Sciatic nerve (tissue), 2 donors: ENCODE data around the gene ORM2. TPM values are rescaled to one million over a fixed set of nuclear protein-coding genes. Genes with fewer than 3 reads are reported as not detected.
A peak's percentile ranks its signal among the peaks of the same experiment; 100 is the strongest.
"Not testable (repeated sequence)": the region's sequence is repeated elsewhere in the genome, so short reads cannot be mapped to it uniquely, and the experiment has no call there.

Source experiments
- ATAC-seq: fragments of 200-7000 bp; cut with Tn5 transposase; one replicate; pipeline ENCODE4 v1.9.1; 2020; ENCODE audit warnings: mild to moderate bottlenecking, moderate library complexity
- DNase-seq: peaks from one replicate; pipeline ENCODE4 v3.0.0-alpha.2; 2020; ENCODE audit warnings: low spot score
- intact Hi-C: fragments of 100-400 bp; cut with DNase I; formaldehyde crosslinking; loops from one replicate; pipeline ENCODE4 v1.14.2; 2022
- total RNA-seq: library from RNA; stranded (reverse); fragmentation: NEBNext Ultra II Directional; extraction: Animal tissue kit (Norgen Biotek cat#: 25700); gene quantifications from one replicate; pipeline ENCODE4 v1.2.1, GENCODE V29; 2021
- donor health status: DM: no; HTN: no; CAD: no.
- donor health status: DM: no; HTN: no; CAD: no.

ORM2 gene
- total RNA-seq: not detected

DNA sequence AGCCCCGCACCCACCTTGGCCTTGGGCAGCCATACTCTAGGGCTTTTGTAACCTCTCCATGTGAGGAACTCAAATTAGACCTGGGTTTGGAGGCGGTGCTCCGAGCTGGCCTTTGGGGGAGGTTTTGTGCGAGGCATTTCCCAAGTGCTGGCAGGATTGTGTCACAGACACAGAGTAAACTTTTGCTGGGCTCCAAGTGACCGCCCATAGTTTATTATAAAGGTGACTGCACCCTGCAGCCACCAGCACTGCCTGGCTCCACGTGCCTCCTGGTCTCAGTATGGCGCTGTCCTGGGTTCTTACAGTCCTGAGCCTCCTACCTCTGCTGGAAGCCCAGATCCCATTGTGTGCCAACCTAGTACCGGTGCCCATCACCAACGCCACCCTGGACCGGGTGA, at the start of gene ORM2:
TSS of gene ORM2 (plus strand) at position 245 of the 398 bp plus-strand sequence. CDS start at position 281, 36 bp downstream.
- ATAC-seq, DNase-seq, intact Hi-C loops: not testable (repeated sequence)

DNA sequence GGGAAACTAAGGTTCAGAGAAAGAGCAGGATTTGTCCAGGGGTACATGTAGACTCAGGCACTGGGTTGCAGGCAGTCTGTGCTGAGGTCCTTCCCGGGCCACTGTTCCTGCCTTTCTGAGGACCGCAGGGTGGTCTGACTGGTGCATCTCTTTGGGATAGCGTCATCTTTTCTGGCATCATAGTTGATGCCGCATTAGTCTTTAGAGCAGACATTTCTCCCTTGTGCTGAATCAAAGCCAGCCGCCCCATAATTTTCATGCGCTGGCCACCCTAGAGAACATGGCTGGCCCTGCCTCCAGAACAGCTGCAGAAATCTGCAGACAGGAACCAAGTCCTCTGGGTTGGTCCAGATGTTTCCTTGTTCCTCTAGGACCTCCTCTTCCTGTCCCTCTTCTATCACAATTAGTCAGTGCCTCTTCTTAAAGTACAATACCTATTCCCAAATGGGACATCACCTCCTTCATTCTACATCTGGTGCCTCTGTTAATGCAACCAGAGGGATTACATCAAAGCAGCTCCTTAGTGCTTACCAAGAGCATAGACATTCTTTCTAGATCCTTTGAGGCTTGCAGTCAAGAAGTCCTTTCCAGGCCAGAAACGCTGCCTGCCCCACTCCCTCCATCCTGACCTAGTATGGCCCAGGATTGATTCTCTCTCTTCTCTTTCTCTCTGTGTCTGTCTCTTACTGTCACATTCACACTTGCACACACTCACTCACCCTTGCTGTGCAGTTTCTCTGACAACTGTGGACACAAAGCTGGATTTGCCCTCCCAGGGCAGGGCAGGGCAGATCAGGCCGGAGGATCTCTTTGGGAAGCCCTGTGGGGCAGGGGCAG, 48.8 kb upstream of the ORM2 start:
- intact Hi-C loops: no loop called here
- DNase-seq: peak; percentile 32
- ATAC-seq: no peak

DNA sequence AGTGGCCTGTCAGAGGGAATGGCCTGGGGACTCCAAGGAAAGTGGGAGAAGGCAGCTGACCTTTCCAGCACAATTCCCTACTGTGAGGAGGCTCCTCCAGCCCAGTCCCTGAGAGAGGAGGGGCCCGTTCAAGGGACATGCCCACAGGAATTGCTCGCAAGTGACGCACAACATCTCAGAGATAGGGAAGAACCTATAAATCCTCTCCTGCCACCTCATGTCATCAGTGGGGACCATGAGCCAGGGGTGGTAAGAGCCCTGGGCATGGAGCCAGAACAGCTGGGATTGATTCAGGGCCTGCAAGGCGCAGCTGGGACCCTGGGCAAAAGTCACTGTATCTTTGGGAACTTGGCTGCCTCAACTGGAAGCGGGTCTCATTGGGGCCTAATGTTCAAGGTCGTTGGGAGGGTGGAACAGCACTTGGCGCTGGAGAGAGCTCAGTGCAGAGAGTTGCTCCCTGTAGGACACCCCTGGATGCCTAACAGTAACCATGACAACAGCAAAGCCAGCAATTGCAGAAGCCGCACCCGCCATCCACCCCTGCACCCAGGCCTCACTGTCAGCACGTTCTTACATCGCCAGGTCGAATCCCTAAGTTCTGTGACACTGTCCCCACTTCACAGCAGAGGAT, 48.1 kb upstream of the ORM2 start:
- intact Hi-C loops: no loop called here
- ATAC-seq (peak; percentile 77), DNase-seq (peak; percentile 64)

DNA sequence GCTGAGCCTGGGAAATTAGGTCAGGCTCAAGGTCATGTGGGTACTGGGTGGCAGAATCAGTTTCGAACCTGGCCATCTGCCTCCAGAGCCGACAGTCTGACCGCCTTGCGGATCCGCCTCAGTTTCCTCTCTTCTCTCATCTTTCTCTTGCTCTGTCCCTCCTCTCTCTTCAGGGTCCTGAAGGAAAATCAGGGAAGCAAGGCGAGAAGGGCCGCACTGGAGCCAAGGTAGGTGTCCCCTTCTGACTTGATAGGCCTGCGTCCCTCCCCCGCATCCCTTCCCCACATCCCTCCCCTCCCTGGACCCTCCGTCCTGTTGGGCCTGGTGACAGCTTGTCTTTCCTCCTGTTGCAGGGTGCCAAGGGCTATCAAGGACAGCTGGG, 47.6 kb upstream of the ORM2 start:
- ATAC-seq (no peak), DNase-seq (peak; percentile 36)
- intact Hi-C loops: no loop called here

DNA sequence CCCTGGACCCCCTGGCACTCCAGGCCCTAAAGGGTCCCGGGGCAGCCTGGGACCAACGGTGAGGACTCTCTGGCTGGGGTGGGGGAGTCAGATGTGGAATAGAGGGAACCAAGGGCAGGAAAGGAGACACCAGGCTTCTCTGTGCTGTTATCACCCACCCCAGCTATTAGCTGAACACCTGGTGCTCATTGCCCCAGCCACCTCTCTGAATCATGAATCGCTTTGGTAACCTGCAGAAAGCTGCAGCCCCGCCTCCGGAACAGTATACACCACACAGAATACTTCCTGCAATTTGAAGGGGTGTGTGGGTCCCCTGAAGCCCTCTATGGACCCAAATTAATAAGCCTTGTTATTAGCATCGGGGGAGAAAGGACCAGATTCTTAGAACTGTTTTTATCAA, 47.2 kb upstream of the ORM2 start:
- DNase-seq (peak; percentile 36), ATAC-seq (no peak)
- intact Hi-C loops: no loop called here

DNA sequence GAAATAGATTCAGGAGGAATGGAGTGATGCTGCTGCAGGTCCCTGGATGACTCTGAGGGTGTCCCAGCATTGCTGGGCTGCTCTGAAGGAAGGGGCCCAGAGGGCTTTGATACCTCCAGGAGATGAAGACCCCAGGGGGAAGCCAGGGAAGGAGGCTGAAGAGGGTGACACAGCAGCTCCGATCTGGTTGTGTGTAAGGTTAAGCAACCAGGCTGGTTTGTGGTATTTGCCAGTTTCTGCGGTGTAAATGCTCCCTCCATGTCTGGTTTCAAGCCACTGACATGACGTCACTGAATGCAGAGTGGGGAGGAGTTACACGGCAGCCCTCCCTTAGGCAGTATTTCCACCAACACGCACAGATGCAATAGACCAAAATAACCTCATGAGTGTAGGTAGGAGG, 46.7 kb upstream of the ORM2 start:
- ATAC-seq (no peak), DNase-seq (peak; percentile 34)
- intact Hi-C loops: no loop called here

DNA sequence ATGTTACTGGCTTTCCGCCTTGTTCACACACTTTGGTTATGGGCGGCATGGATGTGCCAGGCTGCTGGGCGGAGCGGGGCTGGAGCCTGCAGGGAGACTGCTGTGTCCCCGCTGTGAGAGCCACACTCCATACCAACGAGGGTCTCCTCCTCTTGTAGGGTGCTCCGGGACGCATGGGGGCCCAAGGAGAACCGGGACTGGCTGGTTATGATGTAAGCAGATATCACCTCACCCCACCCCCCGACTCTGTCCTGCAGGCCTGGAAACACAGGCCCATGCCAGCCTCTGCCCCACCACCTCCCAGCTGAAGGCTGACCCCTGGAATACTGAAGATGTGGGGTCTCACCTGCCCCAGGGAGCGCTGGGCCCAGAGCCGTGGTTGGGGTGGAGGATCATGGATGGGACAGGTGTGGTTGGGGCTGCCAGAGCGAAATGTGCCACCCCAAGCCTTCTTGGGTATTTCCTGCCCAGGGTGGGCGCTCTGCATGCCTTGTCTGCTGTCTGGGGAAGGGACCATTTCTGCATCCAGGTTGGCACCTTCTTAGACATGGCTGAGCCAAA, 46.0 kb upstream of the ORM2 start:
- ATAC-seq (no peak), DNase-seq (peak; percentile 36)
- intact Hi-C loops: no loop called here

DNA sequence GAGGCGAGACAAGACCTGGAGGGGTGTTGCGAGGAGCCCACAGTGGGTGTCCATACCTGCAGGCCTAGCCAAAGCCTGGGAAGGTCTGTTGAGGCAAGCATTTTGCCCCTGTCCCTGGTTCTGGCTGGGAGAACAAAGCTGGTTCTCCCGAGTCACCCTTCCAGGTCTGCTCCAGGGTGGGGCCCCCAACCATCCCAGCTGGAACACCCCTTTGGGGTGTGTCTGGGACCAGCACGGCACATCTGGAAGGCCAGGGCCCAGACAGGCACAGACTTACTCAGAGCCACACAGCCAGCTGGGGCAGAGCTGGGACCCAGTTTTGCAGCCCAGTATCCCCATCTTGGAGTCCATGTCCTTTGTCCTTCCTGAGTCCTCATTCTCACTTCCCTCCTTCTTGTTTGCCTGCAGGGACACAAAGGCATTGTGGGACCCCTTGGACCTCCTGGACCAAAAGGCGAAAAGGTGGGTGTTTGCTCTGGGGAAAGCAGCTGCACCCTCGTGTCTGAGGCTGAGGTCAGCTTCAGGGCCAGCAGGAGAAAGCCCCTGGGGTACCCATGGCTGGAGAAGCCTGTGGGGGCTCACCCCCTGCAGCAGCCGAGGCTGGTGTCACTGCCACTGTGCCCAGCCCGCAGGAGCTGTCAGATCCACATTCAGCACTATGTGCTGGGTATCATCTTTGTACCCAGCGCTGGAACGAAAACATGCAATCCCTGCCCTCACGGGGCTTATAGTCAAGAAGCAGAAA, 45.2 kb upstream of the ORM2 start:
- intact Hi-C loops: loop anchor here (5.0 kb wide), 1 partner anchor 132 kb away; no protein-coding TSS in a partner anchor
- no peak for ATAC-seq
- DNase-seq: peak; percentile 45

DNA sequence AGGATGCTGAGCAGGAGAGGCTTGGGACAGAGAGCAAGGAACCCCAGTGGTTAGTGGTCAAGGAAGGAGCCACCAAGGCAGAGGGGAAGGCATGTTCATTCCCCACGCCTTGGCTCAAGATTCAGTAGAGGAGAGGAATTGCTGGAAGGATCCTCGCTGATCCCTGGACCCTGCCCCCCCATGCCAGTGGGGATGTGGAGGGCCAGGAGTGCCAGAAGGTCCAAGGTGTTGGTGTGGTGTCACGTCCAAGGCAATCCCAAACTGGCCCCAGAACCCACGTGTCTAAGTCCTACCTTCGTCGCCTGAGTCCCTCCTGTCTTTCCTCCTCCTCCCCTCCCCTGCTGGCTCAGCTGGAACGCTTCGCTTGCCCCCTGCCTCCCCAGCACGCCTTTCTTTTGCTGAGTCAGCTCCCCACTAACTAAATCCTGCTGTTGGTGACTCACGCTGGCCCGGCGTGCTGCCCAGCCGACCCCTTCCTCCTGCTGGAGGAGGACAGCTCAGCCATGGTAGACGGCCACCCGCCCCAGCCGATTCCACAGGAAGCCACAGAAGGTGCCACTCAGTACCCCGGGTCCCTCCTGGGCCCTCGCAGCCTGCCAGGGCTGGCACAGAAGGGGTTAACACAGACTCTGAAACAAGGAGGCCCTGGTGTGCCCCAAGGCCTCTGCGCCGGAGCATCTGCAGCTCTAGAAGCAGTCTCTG, 44.4 kb upstream of the ORM2 start:
- intact Hi-C loops: loop anchor here (5.0 kb wide), 1 partner anchor 133 kb away; no protein-coding TSS in a partner anchor
- DNase-seq (peak; percentile 58), ATAC-seq (no peak)

DNA sequence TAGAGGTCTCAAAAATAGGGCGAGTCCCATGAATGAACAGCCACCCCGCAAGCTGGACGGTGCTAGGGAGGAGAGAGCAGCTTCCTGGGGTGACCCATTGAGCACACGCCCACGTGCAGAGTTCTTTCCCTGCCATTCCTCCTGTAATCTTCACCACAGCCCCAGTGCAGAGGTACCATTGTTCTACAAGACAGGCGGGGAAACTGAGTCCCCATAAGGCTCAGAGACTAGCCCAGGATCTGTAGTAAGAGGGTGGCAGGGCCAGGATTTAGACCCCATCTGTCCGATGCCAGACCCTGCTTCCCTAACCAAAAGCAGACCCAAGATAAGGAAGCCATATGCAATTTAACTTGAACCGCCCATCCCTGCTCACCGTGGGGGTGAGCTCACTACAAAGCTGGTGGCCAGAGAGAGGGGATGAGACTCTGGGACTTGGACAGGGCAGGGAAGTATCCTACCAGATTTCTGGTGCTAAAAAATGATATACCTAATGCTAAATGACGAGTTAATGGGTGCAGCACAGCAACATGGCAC, 43.5 kb upstream of the ORM2 start:
- intact Hi-C loops: loop anchor here (5.0 kb wide), 1 partner anchor 134 kb away; no protein-coding TSS in a partner anchor
- DNase-seq: no peak
- no peak for ATAC-seq

DNA sequence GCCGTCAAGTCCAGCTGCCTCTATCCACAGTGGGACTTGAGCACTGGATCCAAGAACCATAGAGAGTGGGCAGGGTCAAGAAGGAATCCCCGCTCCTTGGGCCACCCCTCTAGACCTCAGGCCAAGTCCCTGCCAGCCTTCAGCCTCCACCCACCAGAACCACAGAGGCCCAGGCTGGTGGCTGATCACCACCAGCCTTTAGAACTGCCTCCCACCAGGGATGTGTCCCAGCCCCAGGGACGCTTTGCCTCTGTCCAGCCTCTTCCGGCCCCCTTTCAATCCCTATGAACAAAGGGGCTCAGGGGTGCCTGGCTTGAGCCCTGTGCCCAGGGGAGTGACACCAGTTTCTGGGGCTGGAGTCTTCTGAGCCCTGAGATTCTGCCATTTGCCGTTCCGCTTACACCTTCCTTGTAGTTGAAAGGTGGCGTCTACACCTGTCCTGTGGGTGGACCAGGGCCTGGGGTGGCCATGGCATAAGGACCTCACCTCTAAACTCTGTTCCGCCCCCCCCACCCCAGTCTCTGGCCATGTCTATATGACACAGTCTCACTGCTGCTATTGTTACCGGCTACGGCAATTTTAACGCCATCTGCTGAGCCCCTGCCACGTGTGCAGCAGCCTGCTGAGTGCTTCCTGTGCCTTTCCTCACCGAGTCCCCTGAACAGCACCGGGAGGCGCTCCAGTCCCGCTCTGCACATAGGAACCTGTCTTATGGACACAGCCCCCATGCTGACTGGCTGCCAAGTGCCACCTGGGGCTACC, 42.5 kb upstream of the ORM2 start:
- intact Hi-C loops: loop anchor here (5.0 kb wide), 1 partner anchor 135 kb away; no protein-coding TSS in a partner anchor
- DNase-seq: peak; percentile 54
- ATAC-seq: no peak

DNA sequence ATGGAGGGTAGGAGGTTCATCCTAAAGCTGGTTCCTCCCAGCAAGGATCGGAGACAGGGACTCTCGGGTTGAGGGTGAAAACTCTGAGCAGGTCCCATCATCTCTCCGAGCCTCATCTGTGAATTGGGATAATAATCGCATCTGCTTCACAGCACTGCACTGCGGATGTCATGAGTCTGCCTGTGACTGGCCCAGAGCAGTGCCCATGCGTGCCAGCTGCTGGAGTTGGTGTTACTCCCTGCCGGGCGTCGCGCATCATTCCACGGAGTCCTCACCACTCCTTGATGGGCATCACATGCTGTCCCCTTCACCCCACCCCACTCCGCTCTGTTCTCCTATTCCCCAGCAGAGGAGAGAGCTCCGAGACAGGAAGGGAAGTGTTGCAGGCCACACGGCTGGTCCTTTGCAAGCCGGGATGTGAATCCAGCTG, 41.9 kb upstream of the ORM2 start:
- intact Hi-C loops: loop anchor here (5.0 kb wide), 1 partner anchor 135 kb away; no protein-coding TSS in a partner anchor
- DNase-seq (peak; percentile 56), ATAC-seq (no peak)

DNA sequence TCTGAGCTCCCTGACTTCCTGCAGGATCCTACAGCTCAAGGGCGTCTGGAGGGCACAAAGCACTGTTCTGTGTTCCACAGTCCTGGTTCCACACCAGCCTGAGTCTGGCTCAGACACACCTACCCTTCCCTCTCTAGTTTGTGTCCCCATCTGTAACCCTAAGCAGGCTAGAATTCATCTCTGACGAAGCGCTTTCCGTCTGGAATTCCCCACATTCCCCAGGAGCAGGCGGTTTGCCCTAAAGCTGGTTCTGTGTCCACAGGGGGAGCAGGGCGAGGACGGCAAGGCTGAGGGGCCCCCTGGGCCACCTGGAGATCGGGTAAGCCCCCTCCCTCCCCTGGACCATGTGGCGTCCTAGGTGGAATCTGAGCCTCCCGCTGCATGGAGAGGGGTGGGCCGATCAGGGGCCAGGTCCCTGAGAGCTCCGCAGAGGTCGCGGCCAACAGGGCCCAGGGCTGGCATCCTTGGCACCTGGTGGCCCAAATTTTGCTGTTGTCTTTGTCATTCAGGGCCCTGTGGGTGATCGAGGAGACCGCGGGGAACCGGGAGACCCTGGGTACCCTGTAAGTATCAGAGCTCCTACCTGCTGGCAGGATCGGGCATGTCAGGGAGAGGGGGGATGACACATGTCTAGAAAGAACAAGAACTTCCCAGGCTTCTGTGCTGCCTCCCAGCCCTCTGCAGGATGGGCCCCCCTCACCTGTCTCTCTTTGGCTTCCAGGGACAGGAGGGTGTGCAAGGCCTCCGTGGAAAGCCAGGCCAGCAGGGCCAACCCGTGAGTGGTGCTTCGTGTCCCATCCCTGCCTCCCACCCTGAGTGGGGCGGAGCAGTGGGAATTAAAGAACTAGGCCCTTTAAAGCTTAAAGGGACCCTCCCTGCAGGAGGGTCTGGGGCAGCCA, 41.2 kb upstream of the ORM2 start:
- DNase-seq (peak; percentile 53), ATAC-seq (no peak)
- intact Hi-C loops: loop anchor here (5.0 kb wide), 1 partner anchor 136 kb away; no protein-coding TSS in a partner anchor

DNA sequence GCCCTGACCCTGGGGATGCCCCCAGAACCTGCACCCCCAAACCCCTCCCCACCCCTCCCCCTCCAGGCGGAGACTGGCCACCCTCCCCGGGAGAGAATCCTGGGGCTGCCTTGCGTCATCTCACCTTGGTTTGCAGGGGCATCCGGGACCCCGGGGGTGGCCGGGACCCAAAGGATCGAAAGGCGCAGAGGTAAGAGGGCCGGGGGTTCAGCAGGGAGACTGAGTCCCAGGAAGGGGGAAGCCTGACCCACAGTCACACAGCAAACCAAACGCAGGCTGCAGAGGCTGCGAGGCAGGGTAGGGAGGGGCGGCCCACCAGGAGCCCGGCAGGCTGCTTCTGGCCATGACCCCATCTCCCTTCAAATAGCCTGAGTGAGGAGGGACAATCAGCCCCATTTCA, 40.6 kb upstream of the ORM2 start:
- intact Hi-C loops: loop anchor here (5.0 kb wide), 1 partner anchor 137 kb away; no protein-coding TSS in a partner anchor
- peak; percentile 53 for DNase-seq
- no peak for ATAC-seq

DNA sequence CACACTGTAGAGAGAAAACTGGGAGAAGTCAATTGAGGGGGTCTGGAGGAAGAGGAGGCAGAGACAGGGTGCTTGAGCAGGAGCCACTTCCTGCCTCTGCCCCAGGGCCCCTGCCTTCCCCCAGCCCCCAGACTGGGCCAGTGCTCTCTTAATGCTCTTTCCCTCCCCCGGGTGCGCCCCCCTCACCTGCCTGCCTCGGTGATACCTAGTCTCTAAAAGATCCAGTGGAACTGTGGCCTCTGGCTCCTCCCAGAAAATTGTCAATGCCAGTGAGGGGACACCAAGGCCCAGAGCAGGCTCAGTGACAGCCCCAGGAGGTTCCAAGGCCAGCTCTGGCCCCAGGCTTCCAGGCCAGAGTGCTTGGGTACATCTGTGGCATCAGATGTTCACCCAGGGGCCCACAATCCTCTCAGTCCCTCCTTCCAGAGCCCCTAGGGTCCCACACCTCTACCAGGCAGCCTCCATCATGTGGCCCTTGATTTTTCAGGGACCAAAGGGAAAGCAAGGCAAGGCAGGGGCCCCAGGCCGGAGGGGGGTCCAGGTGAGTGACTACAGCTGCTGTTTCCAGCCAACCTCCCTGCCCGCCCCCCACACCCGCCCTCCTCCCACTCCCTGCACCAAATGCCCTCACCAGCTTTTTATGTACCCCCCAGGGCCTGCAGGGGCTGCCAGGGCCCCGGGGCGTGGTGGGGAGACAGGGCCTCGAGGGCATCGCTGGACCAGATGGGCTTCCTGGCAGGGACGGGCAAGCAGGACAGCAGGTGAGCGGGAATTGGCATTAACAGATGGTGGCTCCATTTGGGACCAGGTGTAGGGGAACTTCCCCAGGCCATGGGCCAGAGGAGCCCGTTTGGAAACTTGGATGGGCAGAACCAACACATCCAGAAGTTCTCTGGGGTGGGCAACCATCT, 39.8 kb upstream of the ORM2 start:
- no peak for ATAC-seq
- DNase-seq: peak; percentile 51
- intact Hi-C loops: loop anchor here (5.0 kb wide), 2 partner anchors 138 to 183 kb away; no protein-coding TSS in a partner anchor
